Hematopoietic multipotent progenitor cell treated with erythropoietin and hydrocortisone succinate and interleukin-3 and kit ligand, for 6 days (in vitro differentiated cells): ENCODE data around the gene ZNF460.
"Not testable (repeated sequence)": the region's sequence is repeated elsewhere in the genome, so short reads cannot be mapped to it uniquely, and the experiment has no call there.

Source experiments
- DNase-seq: peaks from one replicate; pipeline ENCODE4 v3.0.0-alpha.2; 2015

The ZNF460 gene

GRCh38 chr19:57280165-57280961 lies at the start of gene ZNF460:
Gene ZNF460 (plus strand): TSS chr19:57280485. CDS start chr19:57280807, 322 bp downstream.
- peak; percentile 98 for DNase-seq

GRCh38 chr19:57231686-57232085 lies 48.6 kb upstream of the ZNF460 start:
- no peak for DNase-seq

GRCh38 chr19:57233207-57233606 lies 47.1 kb upstream of the ZNF460 start:
- DNase-seq, result no peak

- DNase-seq, result no peak
Observed at GRCh38 chr19:57239982-57240310, 40.3 kb upstream of the ZNF460 start.

- DNase-seq, result peak; percentile 98
Observed at GRCh38 chr19:57240311-57241090, 39.8 kb upstream of the ZNF460 start, which contains the start of gene ZNF805. Gene ZNF805 (plus strand): TSS chr19:57240632. CDS start chr19:57240892, 260 bp downstream.

- peak; percentile 45 for DNase-seq
Observed at GRCh38 chr19:57241176-57241575, 39.1 kb upstream of the ZNF460 start.

- no peak for DNase-seq
Observed at GRCh38 chr19:57242821-57243220, 37.5 kb upstream of the ZNF460 start.

GRCh38 chr19:57244513-57244912 lies 35.8 kb upstream of the ZNF460 start:
- no peak for DNase-seq

GRCh38 chr19:57245066-57245465 lies 35.2 kb upstream of the ZNF460 start:
- no peak for DNase-seq

- DNase-seq, result no peak
Observed at GRCh38 chr19:57245959-57246358, 34.3 kb upstream of the ZNF460 start.

- DNase-seq, result no peak
Observed at GRCh38 chr19:57248646-57249045, 31.6 kb upstream of the ZNF460 start.

GRCh38 chr19:57249329-57249728 lies 31.0 kb upstream of the ZNF460 start:
- no peak for DNase-seq

GRCh38 chr19:57253767-57254166 lies 26.5 kb upstream of the ZNF460 start:
- DNase-seq, result not testable (repeated sequence)

- DNase-seq, result no peak
Observed at GRCh38 chr19:57262044-57262443, 18.2 kb upstream of the ZNF460 start.

GRCh38 chr19:57263244-57263741 lies 17.0 kb upstream of the ZNF460 start:
- DNase-seq, result peak; percentile 77

- no peak for DNase-seq
Observed at GRCh38 chr19:57267291-57267690, 13.0 kb upstream of the ZNF460 start.

GRCh38 chr19:57269515-57270250 lies 10.6 kb upstream of the ZNF460 start:
- peak; percentile 13 for DNase-seq

- DNase-seq, result no peak
Observed at GRCh38 chr19:57271280-57271679, 9.0 kb upstream of the ZNF460 start.

GRCh38 chr19:57273014-57273413 lies 7.3 kb upstream of the ZNF460 start:
- peak; percentile 44 for DNase-seq

- no peak for DNase-seq
Observed at GRCh38 chr19:57276430-57276829, 3.9 kb upstream of the ZNF460 start.

- not testable (repeated sequence) for DNase-seq
Observed at GRCh38 chr19:57278481-57278880, 1.8 kb upstream of the ZNF460 start.

- DNase-seq, result peak; percentile 98
Observed at GRCh38 chr19:57279418-57280164, 694 bp upstream of the ZNF460 start.
